Measurements from ENCODE around the gene RBBP4.
"Not testable (repeated sequence)": the region's sequence is repeated elsewhere in the genome, so short reads cannot be mapped to it uniquely, and the experiment has no call there.

RBBP4 gene

DNA sequence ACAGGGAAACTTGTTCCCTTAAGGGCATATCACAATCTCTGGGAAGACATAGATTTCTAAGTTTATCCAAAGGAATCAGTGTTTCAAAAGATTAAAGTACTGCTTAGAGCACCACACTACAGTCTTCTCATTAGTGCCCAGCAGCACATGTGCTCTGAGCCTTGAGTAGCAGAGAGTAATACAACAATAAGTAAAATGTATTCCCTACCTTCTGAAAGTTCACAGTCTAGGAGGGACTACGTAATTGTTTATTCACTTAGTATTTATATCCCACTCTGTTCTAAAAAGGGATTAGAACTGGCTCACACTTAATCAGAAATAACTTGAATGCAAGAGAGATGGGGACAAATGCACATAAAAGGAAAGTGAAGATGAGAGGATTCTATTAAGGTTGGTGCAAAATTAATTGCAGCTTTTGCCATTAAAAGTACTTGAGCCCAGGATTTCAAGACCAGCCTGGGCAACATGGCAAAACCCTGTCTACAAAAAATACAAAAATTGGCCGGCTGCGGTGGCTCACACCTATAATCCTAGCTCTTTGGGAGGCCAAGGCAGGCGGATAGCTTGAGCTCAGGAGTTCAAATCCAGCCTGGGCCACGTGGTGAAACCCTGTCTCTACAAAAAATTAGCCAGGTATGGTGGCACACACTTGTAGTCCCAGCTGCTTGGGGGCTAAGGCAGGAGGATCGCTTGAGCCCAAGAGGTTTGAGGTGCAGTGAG, 42.6 kb downstream of the RBBP4 start:
- DNase-seq (ENCODE audit: low read depth) = no peak

DNA sequence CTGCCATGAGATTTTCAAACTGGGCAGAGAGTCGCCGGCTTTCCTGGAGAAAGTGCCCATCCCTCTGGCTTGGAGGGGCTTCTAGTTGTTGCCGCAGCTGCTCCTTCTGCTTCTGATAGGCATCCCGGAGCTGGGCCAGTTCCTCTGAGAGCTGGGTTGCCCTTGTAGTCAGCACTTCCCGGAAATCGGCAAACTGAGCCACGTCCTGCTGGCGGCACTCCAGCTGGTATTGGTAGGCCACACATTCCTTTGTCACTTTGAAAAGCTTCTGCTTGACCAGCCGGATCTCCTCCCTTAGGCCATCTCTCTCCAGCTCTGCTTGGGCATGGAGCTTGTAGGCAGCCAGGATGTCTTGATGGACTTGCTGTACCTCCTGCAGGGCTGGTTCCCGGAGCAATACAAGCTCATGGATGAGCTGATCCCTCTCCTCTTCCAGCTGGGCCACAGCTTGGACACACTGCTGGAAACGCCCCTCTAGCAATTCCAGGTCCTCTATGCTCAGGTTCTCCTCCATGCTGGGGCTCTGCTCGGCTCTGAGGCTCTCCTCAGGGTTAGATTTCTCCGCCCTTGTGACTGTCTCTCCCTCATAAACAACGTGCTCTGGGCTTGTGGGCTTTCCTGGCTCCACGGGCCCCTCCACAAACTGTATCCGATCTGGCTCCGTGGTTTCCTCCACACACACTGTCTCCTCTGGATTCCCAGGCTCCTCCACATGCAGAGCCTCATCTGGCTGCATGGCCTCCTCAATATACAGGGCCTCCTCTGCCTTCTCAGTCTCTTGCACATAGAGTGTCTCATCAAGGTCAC, 44.3 kb downstream of the RBBP4 start:
- no peak for DNase-seq (ENCODE audit: low read depth)

DNA sequence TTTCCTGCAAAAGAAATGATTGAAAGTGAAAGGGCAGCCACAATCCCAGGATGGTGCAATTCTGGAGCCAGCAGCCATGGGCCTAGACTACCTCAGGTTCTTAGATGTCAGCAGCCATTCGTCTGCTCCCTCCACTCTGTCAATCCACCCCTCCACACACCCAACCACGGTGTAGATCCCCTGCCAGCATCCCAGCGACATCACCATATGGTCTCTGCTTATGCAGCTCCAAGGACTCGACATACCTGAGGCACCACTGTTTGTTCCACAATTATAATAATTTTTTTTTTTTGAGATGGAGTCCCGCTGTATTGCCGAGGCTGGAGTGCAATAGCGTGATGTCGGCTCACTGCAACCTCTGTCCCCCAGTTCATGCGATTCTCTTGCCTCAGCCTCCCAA, 45.0 kb downstream of the RBBP4 start:
- no peak for DNase-seq (ENCODE audit: low read depth)

DNA sequence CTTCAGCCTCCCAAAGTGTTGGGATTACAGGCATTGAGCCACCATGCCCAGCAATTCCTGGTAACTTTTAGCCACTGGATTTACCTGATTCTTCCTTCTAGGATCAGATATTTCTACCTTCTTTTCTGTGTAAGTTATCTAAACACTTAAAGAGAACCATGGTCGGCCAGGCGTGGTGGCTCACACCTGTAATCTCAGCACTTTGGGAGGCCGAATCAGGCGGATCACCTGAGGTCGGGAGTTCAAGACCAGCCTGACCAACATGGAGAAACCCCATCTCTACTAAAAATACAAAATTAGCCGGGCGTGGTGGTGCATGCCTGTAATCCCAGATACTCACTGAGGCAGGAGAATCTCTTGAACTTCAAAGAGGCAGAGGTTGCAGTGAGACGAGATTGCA, 46.0 kb downstream of the RBBP4 start:
- not testable (repeated sequence) for DNase-seq (ENCODE audit: low read depth)

GRCh38 chr1:32701421-32701911, 50.5 kb downstream of the RBBP4 start:
- DNase-seq (ENCODE audit: low read depth) = no peak

DNA sequence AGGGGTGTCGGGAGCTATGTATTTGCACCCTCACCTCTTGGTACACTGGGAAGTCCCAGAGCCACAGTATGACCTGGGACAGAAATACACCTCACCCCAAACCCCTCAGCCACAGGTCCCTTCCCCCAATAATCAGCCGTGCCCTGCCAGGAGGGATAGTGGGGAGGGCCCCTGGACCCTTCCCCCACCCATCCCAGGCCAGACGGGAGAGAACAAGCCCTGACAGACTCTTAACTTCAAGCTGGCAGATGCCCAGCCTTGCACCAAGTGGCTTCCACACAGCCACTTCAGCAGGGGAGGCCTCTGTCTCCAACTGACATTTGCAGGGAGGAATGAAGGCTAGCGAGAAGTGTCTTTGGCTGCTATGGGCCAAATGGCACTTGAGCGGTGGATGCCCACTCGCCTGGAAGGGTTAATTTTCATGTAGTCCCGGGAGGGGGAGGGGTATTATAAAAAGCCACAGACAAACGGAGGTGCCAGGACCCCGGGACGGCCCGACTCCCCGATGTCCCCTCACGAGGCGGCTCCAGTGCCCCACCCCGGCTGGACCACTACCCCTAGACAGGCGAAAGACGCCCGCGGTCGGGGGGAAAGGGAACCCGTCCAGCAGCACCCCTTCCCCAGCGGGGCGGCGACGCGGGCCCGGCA, 51.1 kb downstream of the RBBP4 start:
- DNase-seq (ENCODE audit: low read depth) = no peak

GRCh38 chr1:32702599-32703478, 51.8 kb downstream of the RBBP4 start, which contains the start of gene SYNC:
Gene SYNC (minus strand): TSS chr1:32702770. CDS start chr1:32702660, 110 bp downstream.
- DNase-seq (ENCODE audit: low read depth) = no peak

GRCh38 chr1:32703479-32704291, 52.7 kb downstream of the RBBP4 start:
- DNase-seq (ENCODE audit: low read depth) = no peak

DNA sequence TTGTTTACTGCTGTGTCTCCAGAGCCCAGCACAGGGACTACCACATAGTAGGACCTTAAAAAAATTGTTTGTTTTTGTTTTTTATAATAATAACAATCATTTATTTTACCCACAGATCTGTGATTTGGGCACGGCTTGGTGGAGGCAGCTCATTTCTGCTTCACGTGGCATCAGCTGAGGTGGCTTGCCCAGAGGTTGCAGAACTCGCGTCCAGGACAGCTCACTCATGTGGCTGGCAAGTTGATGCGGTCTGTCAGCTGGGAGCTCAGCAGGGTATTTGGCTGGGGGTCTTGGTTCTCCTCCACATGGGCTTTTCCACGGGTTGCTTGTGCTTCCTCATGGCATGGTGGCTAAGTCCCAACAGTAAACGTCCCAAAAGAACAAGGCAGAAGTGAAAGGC, 54.5 kb downstream of the RBBP4 start:
- DNase-seq (ENCODE audit: low read depth) = no peak

DNA sequence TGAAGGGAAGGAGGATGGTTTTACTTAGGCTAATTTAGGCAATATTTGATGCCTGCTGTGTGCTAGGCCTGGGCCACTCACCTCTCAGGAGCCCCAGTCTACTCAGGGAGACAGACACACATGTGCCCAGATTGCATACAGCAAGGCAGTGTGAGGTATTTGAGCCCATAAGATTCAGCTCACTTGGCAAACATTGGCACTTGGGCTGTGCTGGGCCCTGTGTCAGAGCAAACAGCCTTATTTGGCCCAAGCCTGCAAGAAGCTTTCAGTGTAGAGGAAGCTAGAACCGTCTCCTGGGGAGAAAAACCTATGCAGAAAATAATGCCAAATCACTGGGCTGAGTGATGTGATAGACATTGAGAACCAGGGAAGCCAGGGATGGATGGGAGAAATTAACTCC, 55.5 kb downstream of the RBBP4 start:
- no peak for DNase-seq (ENCODE audit: low read depth)

DNA sequence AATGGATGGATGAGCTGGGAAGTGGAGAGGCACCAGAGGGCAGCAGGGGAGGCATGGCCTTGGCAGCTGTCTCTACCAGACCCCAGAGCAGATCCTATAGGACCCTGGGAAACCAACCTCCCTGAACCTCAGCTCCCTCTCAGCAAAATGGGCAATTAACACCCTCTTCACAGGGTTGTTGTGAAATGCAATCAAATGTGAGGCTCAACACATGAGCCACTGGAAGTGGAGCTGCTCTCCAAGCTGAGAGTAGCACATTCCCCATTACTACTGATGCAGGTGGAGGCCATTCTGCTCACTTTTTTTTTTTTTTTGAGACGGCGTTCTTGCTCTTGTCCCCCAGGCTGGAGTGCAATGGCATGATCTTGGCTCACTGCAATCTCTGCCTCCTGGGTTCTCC, 58.1 kb downstream of the RBBP4 start:
- DNase-seq (ENCODE audit: low read depth) = no peak

- no peak for DNase-seq (ENCODE audit: low read depth)
These were observed 58.5 kb downstream of the RBBP4 start for GRCh38 chr1:32709476-32709875.

DNA sequence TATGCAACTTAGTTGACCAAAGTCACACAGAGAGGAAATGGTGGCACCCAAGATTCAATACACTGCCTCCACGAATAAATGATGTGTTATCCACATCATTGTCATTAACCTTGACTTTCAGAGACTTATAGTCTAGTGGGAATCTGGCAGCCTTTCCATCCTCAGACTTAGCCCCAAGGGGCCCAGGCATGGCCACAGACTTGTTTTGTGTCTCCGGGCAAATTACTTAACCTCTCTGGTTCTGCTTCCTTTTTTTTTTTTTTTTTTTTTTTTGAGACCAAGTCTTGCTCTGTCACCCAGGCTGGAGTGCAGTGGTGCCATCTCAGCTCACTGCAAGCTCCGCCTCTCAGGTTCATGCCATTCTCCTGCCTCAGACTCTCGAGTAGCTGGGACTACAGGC, 60.2 kb downstream of the RBBP4 start:
- not testable (repeated sequence) for DNase-seq (ENCODE audit: low read depth)

DNA sequence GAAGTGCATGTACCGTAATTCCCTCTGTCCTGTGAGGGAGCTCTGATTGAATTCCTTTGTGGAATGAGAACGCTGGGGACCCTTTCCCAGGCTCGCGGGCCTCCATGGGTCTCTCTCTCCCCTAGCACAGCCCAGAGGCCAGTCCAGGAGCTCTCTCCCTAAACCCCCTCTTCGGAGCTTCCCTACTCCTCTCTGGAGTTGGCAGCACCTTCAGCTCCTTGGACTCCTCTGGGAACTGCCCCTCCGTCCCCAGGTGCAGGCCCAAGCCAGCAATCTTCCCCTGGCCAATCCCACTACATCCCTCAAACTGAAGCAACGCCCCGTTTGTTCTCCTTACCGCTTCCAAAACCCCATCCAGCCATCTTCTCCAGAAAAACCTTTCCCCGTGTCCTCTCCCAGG, 62.1 kb downstream of the RBBP4 start:
- DNase-seq (ENCODE audit: low read depth) = no peak

- no peak for DNase-seq (ENCODE audit: low read depth)
These were observed 63.3 kb downstream of the RBBP4 start for GRCh38 chr1:32714277-32714676.

DNA sequence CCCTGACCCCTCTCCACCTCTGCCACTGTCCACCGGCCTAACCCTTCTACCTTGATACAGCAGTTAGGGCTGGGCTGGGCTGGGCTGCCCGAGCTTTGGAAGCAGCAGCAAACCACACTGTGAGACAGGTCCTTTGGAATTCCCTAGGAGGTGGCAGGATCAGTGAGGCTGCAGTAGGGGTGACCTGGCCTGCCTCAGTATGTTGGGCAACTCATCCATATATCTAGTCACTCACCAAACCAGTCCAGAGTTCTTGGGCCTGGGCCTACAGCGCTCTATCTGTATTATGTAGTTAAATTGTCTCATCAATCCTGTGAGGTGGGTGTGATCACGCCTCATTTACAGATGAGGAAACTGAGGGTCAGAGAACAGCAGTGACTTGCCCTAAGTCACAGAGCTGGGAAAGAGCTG, 64.9 kb downstream of the RBBP4 start:
- DNase-seq (ENCODE audit: low read depth) = no peak

- DNase-seq (ENCODE audit: low read depth) = no peak
These were observed 65.5 kb downstream of the RBBP4 start for GRCh38 chr1:32716312-32717148.

DNA sequence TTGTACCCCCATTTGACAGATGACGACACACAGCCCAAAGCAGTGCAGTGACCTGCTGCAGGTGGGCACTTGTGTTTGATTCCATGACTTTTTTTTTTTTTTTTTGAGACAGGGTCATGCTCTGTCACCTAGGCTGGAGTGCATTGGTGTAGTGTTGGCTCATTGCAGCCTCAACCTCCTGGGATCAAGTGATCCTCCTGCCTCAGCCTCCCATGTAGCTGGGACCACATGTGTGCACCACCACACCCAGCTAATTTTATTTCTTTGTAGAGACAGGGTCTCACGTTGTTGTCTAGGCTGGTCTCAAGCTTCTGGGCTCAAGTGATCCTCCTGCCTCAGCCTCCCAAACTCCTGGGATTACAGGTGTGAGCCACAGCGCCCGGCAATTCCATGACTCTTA, 66.5 kb downstream of the RBBP4 start:
- DNase-seq (ENCODE audit: low read depth) = no peak

DNA sequence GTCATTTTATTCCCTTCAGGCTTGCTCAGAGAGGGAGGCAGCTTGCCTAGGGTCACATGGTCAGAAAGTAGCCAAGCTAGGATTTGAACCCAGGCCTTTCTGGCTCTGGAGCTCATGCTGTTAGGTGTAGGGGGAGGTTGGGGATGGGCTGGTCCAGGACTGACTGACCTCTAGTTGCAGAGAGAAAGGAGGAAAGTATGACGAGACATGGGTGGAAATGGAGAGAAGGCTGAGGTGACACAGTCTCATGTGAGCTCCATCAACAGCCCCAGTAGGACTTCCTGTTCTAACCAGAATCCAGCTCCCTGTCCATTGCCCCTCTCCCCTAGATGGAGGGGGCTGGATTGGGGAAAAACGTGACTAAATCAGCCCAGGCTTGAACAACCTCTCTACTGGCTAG, 67.0 kb downstream of the RBBP4 start:
- DNase-seq (ENCODE audit: low read depth) = no peak

- no peak for DNase-seq (ENCODE audit: low read depth)
These were observed 67.5 kb downstream of the RBBP4 start for GRCh38 chr1:32718527-32718926.
